IMR-90 (cell line): ENCODE data around the gene KLHL12.

Experiments
- BHLHE40 ChIP-seq: fragments of 150-350 bp; IDR thresholded peaks from 2 replicates; pipeline ENCODE4 v1.6.1; 2016; ENCODE audit warnings: mild to moderate bottlenecking, low read depth, low read length
- CEBPB ChIP-seq: IDR thresholded peaks from 2 replicates; pipeline ENCODE4 v1.6.1; 2012; ENCODE audit warnings: low read depth, low read length, improper control_type of control experiment
- CHD1 ChIP-seq: IDR thresholded peaks from 2 replicates; pipeline ENCODE4 v1.6.1; 2012; ENCODE audit warnings: low read depth, low read length, improper control_type of control experiment
- CTCF ChIP-seq: conservative IDR thresholded peaks from 2 replicates; pipeline ENCODE4 v1.5.1; 2012; ENCODE audit warnings: mild to moderate bottlenecking, low read depth, low read length, improper control_type of control experiment
- MXI1 ChIP-seq: IDR thresholded peaks from 2 replicates; pipeline ENCODE4 v1.6.1; 2012; ENCODE audit warnings: low read depth, mild to moderate bottlenecking, low read length, moderate library complexity, borderline replicate concordance
- POLR2A ChIP-seq: IDR thresholded peaks from 2 replicates; pipeline ENCODE4 v1.6.1; 2012; ENCODE audit warnings: mild to moderate bottlenecking, low read depth, low read length
- RAD21 ChIP-seq: IDR thresholded peaks from 2 replicates; pipeline ENCODE4 v1.6.1; 2012; ENCODE audit warnings: low read length, improper control_type of control experiment
- RFX5 ChIP-seq: IDR thresholded peaks from 2 replicates; pipeline ENCODE4 v1.8.0; 2012; ENCODE audit warnings: low read depth, mild to moderate bottlenecking, low read length, moderate library complexity
- SMC3 ChIP-seq: fragments of 150-350 bp; IDR thresholded peaks from 2 replicates; pipeline ENCODE4 v1.6.1; 2016; ENCODE audit warnings: low read depth, mild to moderate bottlenecking, antibody characterized with exemption, low read length, moderate library complexity
- TF ChIP-seq, protein P1 (sequence below): fragments of 150-350 bp; IDR thresholded peaks from 2 replicates; pipeline ENCODE4 v1.6.1; 2016; ENCODE audit warnings: low read depth, mild to moderate bottlenecking, low read length, moderate library complexity, borderline replicate concordance
- TF ChIP-seq, protein P2 (sequence below): fragments of 150-350 bp; IDR thresholded peaks from 2 replicates; pipeline ENCODE4 v1.6.1; 2017; ENCODE audit warnings: mild to moderate bottlenecking, antibody characterized with exemption, low read length, low read depth

- TF ChIP-seq POLR2A = no peak
- TF ChIP-seq CTCF = no peak
- TF ChIP-seq, protein P1, sequence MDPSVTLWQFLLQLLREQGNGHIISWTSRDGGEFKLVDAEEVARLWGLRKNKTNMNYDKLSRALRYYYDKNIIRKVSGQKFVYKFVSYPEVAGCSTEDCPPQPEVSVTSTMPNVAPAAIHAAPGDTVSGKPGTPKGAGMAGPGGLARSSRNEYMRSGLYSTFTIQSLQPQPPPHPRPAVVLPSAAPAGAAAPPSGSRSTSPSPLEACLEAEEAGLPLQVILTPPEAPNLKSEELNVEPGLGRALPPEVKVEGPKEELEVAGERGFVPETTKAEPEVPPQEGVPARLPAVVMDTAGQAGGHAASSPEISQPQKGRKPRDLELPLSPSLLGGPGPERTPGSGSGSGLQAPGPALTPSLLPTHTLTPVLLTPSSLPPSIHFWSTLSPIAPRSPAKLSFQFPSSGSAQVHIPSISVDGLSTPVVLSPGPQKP = no peak
- no peak for TF ChIP-seq CEBPB
- TF ChIP-seq, protein P2, sequence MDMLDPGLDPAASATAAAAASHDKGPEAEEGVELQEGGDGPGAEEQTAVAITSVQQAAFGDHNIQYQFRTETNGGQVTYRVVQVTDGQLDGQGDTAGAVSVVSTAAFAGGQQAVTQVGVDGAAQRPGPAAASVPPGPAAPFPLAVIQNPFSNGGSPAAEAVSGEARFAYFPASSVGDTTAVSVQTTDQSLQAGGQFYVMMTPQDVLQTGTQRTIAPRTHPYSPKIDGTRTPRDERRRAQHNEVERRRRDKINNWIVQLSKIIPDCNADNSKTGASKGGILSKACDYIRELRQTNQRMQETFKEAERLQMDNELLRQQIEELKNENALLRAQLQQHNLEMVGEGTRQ = no peak
- no peak for TF ChIP-seq RAD21
- TF ChIP-seq SMC3 = no peak
- no peak for TF ChIP-seq CHD1
- TF ChIP-seq BHLHE40 = no peak
- no peak for TF ChIP-seq RFX5
- TF ChIP-seq MXI1 = no peak
Observed at GRCh38 chr1:202901555-202901954, 25.5 kb downstream of the KLHL12 start.
